Cardiac fibroblast (primary cell): ENCODE data around the gene DEAF1.
"Not testable (repeated sequence)": the region's sequence is repeated elsewhere in the genome, so short reads cannot be mapped to it uniquely, and the experiment has no call there.

Source experiments
- DNase-seq, 2 donors: peaks; one replicate each; pipeline versions ENCODE4 v3.0.0 to v3.0.0-alpha.2; 2010; ENCODE audit warnings: low read depth in 2 of 2
- H3K4me3 ChIP-seq, 2 donors: replicated peaks in 1 of 2; 1 replicate in 1 of 2; 2 replicates in 1 of 2; pipeline ENCODE4 v1.5.1; 2011; ENCODE audit warnings: low read depth in 2 of 2, low read length in 2 of 2, mild to moderate bottlenecking in 2 of 2, moderate library complexity in 1 of 2
- TF ChIP-seq, protein P1 (sequence below): IDR thresholded peaks from one replicate; pipeline ENCODE4 v1.5.1; 2011; ENCODE audit warnings: low read depth, mild to moderate bottlenecking, low read length, inconsistent platforms

The DEAF1 gene

DNA sequence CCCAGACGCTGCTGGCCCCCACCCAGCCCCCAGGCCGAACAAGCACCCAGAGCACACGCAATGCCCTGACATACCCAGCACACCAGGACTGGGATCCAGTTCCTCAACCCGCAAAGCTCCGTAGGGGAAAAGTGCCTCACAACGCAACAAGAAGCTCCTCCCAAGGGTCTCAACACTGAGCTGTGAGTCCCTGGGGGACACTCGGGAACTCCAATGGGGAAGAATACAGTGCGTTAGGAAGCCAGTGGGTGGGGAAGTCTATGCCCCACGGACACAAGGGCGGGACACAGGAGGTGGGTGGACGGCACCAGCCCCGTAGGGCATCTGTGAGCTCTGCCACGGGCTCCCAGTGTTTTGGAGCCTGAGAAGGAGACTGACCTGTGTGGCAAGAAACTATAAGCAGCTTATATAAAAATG lies 1.6 kb downstream of the DEAF1 start:
- TF ChIP-seq, protein P1, sequence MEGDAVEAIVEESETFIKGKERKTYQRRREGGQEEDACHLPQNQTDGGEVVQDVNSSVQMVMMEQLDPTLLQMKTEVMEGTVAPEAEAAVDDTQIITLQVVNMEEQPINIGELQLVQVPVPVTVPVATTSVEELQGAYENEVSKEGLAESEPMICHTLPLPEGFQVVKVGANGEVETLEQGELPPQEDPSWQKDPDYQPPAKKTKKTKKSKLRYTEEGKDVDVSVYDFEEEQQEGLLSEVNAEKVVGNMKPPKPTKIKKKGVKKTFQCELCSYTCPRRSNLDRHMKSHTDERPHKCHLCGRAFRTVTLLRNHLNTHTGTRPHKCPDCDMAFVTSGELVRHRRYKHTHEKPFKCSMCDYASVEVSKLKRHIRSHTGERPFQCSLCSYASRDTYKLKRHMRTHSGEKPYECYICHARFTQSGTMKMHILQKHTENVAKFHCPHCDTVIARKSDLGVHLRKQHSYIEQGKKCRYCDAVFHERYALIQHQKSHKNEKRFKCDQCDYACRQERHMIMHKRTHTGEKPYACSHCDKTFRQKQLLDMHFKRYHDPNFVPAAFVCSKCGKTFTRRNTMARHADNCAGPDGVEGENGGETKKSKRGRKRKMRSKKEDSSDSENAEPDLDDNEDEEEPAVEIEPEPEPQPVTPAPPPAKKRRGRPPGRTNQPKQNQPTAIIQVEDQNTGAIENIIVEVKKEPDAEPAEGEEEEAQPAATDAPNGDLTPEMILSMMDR, result no peak
- peak overlapping the region in 1 of 2 donors; percentile 80 for H3K4me3 ChIP-seq
- DNase-seq, result peak; percentile 17 to 48

DNA sequence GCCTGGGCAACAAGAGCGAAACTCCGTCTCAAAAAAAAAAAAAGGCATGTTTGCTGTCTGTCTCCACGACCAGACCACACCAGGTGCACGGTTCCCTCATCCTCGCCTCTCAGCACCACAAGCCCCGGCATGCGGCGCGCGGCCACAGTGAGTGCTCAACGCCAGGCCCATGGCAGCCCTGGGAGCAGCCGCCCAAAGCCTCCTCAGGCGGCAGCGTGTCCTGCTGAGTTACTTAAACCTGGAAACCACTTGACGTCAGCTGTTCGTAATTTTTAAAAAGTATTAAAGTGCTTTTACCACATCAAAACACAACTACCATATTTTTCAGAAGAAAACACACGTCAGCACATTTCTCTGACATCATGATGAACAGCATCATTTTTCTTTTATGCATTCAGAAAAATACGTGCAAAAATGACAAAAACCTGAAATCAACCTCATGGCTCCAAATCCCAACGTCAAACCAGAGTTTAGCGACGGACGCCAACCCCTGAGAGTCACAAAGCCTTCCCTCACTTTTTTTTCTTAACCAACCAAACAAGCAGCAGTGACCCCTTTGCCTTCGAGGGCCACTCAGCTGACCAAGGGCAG lies 2.1 kb downstream of the DEAF1 start:
- TF ChIP-seq, protein P1, result no peak
- no peak for DNase-seq
- H3K4me3 ChIP-seq, result peak overlapping the region in 1 of 2 donors; percentile 80

DNA sequence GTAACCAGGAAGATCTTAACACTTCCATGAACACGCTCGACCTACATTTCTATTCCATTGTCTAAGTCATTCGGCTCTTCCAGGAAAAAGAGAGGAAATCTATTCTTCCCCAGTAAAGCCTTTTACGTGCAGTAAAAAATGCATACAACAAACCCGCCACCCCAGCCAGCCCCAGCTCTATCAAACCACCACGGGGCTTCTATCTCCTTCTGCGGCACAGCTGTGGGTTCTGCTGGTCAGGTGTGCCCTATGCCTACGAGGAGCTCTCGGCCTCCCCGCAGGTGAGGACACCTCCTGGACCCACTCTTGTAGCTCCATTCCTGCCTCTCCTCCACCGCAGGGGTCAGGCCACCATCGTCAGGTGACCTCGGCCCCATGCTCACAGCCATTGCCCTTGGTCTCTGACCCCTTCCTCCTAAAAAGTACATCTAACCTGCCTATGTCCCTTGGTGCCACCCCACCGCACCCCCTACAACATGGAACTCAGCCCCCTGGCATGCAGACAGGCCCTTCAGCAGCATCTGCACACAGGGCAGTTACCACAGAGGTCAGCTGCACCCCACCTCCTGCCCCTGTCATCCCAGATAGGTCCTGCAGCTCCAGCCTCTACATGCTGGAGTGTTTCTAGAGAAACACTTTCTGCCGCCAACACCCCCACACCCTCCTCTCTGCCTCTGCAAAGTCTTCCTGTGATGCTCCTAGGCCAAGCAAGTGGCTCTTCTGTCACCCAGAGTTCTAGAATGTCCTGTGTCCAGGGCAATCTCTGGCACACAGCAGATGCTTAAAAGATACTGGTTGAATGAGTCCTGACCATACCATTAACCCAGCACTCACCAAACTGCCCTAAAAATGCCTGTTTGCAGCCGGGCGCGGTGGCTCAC lies 3.1 kb downstream of the DEAF1 start:
- TF ChIP-seq, protein P1, result no peak
- no peak for DNase-seq

DNA sequence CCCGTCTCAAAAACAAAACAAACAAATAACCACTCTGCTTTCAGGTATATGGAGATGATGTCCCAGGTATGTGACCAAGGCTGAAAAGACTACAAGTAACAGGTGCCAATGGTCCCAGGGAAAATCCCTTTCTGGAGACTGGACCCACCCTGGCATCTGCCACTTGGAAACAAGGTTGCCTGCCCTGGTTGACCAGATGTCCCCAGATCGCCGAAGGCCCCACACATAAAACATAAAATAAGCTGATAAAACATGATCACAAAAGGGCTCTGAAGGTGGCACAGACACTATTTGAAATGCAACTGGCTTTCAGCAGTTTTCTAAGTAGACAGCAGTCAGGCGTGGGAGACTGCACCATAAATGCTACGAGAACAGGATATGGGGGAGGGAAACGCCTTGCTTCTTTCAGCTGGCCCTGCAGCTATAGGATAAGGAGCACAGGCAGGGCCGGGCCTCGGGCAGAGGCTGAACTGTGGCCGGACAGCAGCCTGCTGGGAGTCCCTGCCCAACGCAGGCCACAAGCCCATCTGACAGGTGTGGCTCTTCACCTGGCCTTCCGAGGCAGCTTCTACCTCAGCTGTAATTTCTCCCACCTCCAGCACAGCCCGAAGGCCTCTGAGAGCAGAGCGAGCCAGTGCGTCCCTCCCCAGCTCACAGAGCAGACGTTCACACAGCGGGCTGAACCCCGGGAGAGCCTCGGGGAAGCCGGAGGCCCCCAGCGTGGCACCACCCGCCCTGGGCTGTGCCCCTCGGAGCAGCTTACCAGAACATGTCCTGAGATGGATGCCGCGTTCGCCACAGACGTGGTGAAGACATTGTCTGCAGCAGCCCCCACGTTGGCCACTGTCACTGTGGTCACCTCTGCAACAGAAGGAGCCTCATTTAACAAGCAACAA lies 4.0 kb downstream of the DEAF1 start:
- peak in 1 of 2 donors; percentile 25 for DNase-seq
- H3K4me3 ChIP-seq, result no peak overlapping the region
- TF ChIP-seq, protein P1, result no peak

More for the DNA sequence above, 3.1 kb downstream of the DEAF1 start:
- H3K4me3 ChIP-seq, result no peak overlapping the region

DNA sequence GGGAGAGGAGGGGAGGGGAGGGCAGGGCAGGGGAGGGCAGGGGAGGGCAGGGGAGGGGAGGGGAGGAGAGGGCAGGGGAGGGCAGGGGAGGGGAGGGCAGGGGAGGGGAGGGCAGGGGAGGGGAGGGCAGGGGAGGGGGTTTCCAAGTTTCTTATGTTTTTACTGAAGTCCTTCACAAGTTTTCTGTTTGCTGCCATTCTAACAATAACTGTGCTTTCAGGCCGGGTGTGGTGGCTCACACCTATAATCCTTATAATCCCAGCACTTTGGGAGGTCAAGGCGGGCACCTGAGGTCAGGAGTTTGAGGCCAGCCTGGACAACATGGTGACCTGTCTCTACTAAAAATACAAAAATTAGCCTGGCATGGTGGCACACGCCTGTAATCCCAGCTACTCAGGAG lies 4.8 kb downstream of the DEAF1 start:
- not testable (repeated sequence) for H3K4me3 ChIP-seq, DNase-seq

DNA sequence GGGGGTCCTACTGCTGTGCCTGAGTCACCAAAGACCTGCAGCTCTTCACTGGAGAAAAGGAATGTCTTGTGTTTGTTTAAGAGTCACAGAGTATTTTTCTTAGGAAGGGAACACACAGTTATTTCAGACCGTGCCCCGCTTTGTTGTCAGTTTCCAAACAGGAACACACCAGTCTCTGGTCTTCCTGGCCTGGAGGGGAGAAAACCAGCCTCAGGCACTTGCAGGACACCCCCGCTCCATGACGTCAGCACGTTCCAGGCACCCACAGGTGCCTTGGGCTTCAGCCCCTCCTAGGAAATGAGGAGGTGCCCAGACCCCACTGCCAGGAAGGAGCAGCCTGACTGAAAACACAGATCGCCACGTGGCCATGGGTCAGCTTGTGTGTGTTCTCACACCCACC lies 5.4 kb downstream of the DEAF1 start:
- TF ChIP-seq, protein P1, result no peak
- H3K4me3 ChIP-seq, result no peak overlapping the region
- no peak for DNase-seq
